K562 (cell line): ENCODE results near the gene NDUFA7.

Experiments used
- ARHGAP35 ChIP-seq: fragments of 450-650 bp; IDR thresholded peaks from 2 replicates; pipeline ENCODE4 v1.6.1; 2018; ENCODE audit not compliant: partially characterized antibody
- CBFB ChIP-seq: sonication (generic); formaldehyde crosslinking; IDR thresholded peaks from 2 replicates; pipeline ENCODE4 v1.4.0; 2020; ENCODE audit warnings: mild to moderate bottlenecking, missing genetic modification reagents
- CHD2 ChIP-seq: IDR thresholded peaks from 2 replicates; pipeline ENCODE4 v1.6.1; 2011; ENCODE audit warnings: low read depth, low read length
- CTCF ChIP-seq, 3 experiments: IDR thresholded peaks in 2 of 3; conservative IDR thresholded peaks in 1 of 3; 2 replicates each; pipeline ENCODE4 v1.5.1; 2011 to 2012; ENCODE audit warnings: low read length in 3 of 3, mild to moderate bottlenecking in 3 of 3, control low read depth in 2 of 3, improper control_type of control experiment in 1 of 3, inconsistent platforms in 1 of 3, low read depth in 1 of 3, mixed read lengths in 1 of 3, moderate library complexity in 1 of 3; ENCODE audit not compliant: insufficient read depth in 2 of 3
- HOXB6 ChIP-seq: fragments of 250-450 bp; sonication (Bioruptor Pico); IDR thresholded peaks from 2 replicates; pipeline ENCODE4 v1.5.1; 2022; ENCODE audit warnings: mild to moderate bottlenecking, borderline replicate concordance
- REST ChIP-seq, 2 experiments: fragments of 450-650 bp; formaldehyde crosslinking in 1 of 2; IDR thresholded peaks; 2 replicates each; pipeline versions ENCODE4 v1.4.0 to v1.6.1; 2014 to 2020; ENCODE audit warnings: mild to moderate bottlenecking in 2 of 2, borderline replicate concordance in 1 of 2, low read depth in 1 of 2
- TARDBP ChIP-seq: fragments of 450-650 bp; IDR thresholded peaks from 2 replicates; pipeline ENCODE4 v1.6.1; 2016
- YBX1 ChIP-seq: fragments of 450-650 bp; IDR thresholded peaks from 2 replicates; pipeline ENCODE4 v1.7.1; 2016; ENCODE audit warnings: mild to moderate bottlenecking
- YY1 ChIP-seq, 3 experiments: IDR thresholded peaks; 2 replicates each; pipeline ENCODE4 v1.6.1; 2011; ENCODE audit warnings: low read length in 2 of 3, mild to moderate bottlenecking in 2 of 3, moderate library complexity in 2 of 3, borderline replicate concordance in 1 of 3, control low read depth in 1 of 3, low read depth in 1 of 3; ENCODE audit not compliant: insufficient read depth in 3 of 3, insufficient replicate concordance in 2 of 3, control insufficient read depth in 1 of 3, insufficient read length in 1 of 3; ENCODE audit errors: extremely low read depth in 1 of 3
- ZFP30 ChIP-seq: fragments of 250-450 bp; sonication (Bioruptor Pico); IDR thresholded peaks from 2 replicates; pipeline ENCODE4 v1.8.0; 2022; ENCODE audit warnings: moderate library complexity, mild to moderate bottlenecking, inconsistent platforms, borderline replicate concordance
- ZMIZ1 ChIP-seq, 2 experiments: fragments of 150-350 bp in 1 of 2; IDR thresholded peaks; 2 replicates each; pipeline ENCODE4 v1.6.1; 2012 to 2016; ENCODE audit warnings: low read depth in 2 of 2, low read length in 2 of 2, mild to moderate bottlenecking in 1 of 2, moderate library complexity in 1 of 2
- ZNF274 ChIP-seq: IDR thresholded peaks from 2 replicates; pipeline ENCODE4 v1.6.1; 2011; ENCODE audit warnings: low read depth, mild to moderate bottlenecking, low read length, moderate library complexity, borderline replicate concordance
- ZNF347 ChIP-seq: fragments of 450-650 bp; formaldehyde crosslinking; IDR thresholded peaks from 2 replicates; pipeline ENCODE4 v1.4.0; 2020; ENCODE audit warnings: low read depth, mild to moderate bottlenecking, moderate library complexity
- ZNF609 ChIP-seq: sonication (generic); formaldehyde crosslinking; IDR thresholded peaks from 2 replicates; pipeline ENCODE4 v1.8.1; 2023; ENCODE audit warnings: missing genetic modification reagents, mild to moderate bottlenecking, borderline replicate concordance

- TF ChIP-seq REST (IDR thresholded peaks at IDR 0.05; ENCODE audit: borderline replicate concordance) = no peak
- TF ChIP-seq REST (CRISPR knock-in tag; IDR thresholded peaks at IDR 0.05; ENCODE audit: low read depth) = no peak
- TF ChIP-seq YBX1 = no peak
- no peak for TF ChIP-seq ZNF347 (CRISPR knock-in tag)
- no peak for TF ChIP-seq CTCF (IDR thresholded peaks at IDR 0.05 in 2 of 3, conservative IDR thresholded peaks at IDR 0.05 in 1 of 3; ENCODE audit: insufficient read depth in 2 of 3, low read depth in 1 of 3, low read length in 3 of 3)
- TF ChIP-seq ZNF609 (CRISPR knock-in tag) = no peak
- no peak for TF ChIP-seq ARHGAP35
- no peak for TF ChIP-seq HOXB6
- no peak for TF ChIP-seq CHD2
- TF ChIP-seq TARDBP = no peak
- no peak for TF ChIP-seq YY1 (IDR thresholded peaks at IDR 0.05; ENCODE audit: borderline replicate concordance in 1 of 3, control insufficient read depth in 1 of 3, extremely low read depth in 1 of 3, insufficient read depth in 3 of 3, insufficient read length in 1 of 3, insufficient replicate concordance in 2 of 3, low read depth in 1 of 3, low read length in 2 of 3)
- TF ChIP-seq ZMIZ1 (IDR thresholded peaks at IDR 0.05; ENCODE audit: low read depth in 2 of 2, low read length in 2 of 2) = no peak
- TF ChIP-seq CBFB (CRISPR knock-in tag) = no peak
- TF ChIP-seq ZFP30 (CRISPR knock-in tag) = no peak
- no peak for TF ChIP-seq ZNF274
These were observed 45.8 kb upstream of the NDUFA7 start for GRCh38 chr19:8366961-8367326.
